ENCODE results near the gene RAB27A. TPM values are rescaled to one million over a fixed set of nuclear protein-coding genes. Genes with fewer than 3 reads are reported as not detected.

RAB27A gene
- total and polyA plus RNA-seq, 9 of the 15 experiments (the other 6 are each of a cell fraction or from before 2014, with no cell fraction given): 31.5 to 171 (median 80.4) TPM

DNA sequence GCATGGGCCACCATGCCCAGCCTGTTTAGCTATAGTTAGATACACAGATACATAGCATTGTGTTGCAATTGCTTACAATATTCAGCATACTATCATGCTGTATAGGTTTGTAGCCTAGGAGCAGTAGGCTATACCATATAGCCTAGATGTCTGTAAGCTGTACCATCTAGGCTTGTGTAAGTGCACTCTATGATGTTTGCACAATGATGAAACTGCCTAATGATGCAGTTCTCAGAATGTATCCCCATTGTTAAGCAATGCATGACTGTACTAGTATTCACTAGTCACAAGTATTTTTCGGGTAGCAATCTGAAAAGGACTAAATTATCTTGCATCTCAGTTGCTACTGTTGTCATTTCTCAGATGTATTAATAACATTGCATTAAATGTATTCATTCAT is 45.4 kb upstream of the RAB27A start (continued):
- TF ChIP-seq, protein P1, sequence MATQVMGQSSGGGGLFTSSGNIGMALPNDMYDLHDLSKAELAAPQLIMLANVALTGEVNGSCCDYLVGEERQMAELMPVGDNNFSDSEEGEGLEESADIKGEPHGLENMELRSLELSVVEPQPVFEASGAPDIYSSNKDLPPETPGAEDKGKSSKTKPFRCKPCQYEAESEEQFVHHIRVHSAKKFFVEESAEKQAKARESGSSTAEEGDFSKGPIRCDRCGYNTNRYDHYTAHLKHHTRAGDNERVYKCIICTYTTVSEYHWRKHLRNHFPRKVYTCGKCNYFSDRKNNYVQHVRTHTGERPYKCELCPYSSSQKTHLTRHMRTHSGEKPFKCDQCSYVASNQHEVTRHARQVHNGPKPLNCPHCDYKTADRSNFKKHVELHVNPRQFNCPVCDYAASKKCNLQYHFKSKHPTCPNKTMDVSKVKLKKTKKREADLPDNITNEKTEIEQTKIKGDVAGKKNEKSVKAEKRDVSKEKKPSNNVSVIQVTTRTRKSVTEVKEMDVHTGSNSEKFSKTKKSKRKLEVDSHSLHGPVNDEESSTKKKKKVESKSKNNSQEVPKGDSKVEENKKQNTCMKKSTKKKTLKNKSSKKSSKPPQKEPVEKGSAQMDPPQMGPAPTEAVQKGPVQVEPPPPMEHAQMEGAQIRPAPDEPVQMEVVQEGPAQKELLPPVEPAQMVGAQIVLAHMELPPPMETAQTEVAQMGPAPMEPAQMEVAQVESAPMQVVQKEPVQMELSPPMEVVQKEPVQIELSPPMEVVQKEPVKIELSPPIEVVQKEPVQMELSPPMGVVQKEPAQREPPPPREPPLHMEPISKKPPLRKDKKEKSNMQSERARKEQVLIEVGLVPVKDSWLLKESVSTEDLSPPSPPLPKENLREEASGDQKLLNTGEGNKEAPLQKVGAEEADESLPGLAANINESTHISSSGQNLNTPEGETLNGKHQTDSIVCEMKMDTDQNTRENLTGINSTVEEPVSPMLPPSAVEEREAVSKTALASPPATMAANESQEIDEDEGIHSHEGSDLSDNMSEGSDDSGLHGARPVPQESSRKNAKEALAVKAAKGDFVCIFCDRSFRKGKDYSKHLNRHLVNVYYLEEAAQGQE (IDR thresholded peaks at IDR 0.05; ENCODE audit: borderline replicate concordance): no peak
- TF ChIP-seq, protein P1 (CRISPR knock-in tag; IDR thresholded peaks at IDR 0.05; ENCODE audit: low read depth): no peak
- TF ChIP-seq SMAD4 (CRISPR knock-in tag; conservative IDR thresholded peaks at IDR 0.05) (no peak), CHD2 (IDR thresholded peaks at IDR 0.05; ENCODE audit: low read depth, low read length) (no peak), JUND (IDR thresholded peaks at IDR 0.05; ENCODE audit: borderline replicate concordance, low read depth, low read length) (no peak), JUND (tag; IDR thresholded peaks at IDR 0.05; ENCODE audit: borderline replicate concordance, low read depth, low read length) (no peak), CBX3 (IDR thresholded peaks at IDR 0.05; ENCODE audit: borderline replicate concordance in 1 of 2, low read length in 2 of 2) (no peak), SIX5 (IDR thresholded peaks at IDR 0.05; ENCODE audit: borderline replicate concordance in 1 of 2, insufficient read depth in 1 of 2, low read depth in 1 of 2, low read length in 2 of 2) (no peak)
- TF ChIP-seq, protein P2, sequence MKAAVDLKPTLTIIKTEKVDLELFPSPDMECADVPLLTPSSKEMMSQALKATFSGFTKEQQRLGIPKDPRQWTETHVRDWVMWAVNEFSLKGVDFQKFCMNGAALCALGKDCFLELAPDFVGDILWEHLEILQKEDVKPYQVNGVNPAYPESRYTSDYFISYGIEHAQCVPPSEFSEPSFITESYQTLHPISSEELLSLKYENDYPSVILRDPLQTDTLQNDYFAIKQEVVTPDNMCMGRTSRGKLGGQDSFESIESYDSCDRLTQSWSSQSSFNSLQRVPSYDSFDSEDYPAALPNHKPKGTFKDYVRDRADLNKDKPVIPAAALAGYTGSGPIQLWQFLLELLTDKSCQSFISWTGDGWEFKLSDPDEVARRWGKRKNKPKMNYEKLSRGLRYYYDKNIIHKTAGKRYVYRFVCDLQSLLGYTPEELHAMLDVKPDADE (conservative IDR thresholded peaks at IDR 0.05; ENCODE audit: control insufficient read depth, low read depth, low read length): no peak
